Esophagus (tissue), 2 donors: Measurements from ENCODE around the gene NLRC4. TPM values are rescaled to one million over a fixed set of nuclear protein-coding genes. Genes with fewer than 3 reads are reported as not detected.

Experiments used
- polyA plus RNA-seq, 2 donors: library from polyadenylated mRNA; stranded (reverse); fragments of 200-250 nt; gene quantifications; one replicate each; pipeline ENCODE4 v1.2.3, GENCODE V29; 2013
- donor health status: healthy with polysubstance abuse.
- donor health status: Bipolar disorder and iron deficiency.

The NLRC4 gene
- polyA plus RNA-seq, 2 donors: 0.12 to 0.18 TPM

Other genes with a start within 250 kb of the NLRC4 start
- gene DPY30, start 225.1 kb downstream of the NLRC4 start, polyA plus RNA-seq: 100 to 1,000 TPM in 1 of 2 donors, 10 to 100 TPM in 1; 77.2 to 115 TPM
- 1 to 10 TPM; 3.6 to 3.9 TPM for gene SPAST, start 201.3 kb downstream of the NLRC4 start, polyA plus RNA-seq
- gene SLC30A6, start 99.0 kb downstream of the NLRC4 start, polyA plus RNA-seq: 1 to 10 TPM; 3.3 to 4.9 TPM
- 10 to 100 TPM; 16.0 to 24.4 TPM for gene YIPF4, start 13.0 kb upstream of the NLRC4 start, polyA plus RNA-seq
- 10 to 100 TPM; 10.8 to 16.2 TPM for gene BIRC6, start 92.1 kb upstream of the NLRC4 start, polyA plus RNA-seq